Stimulated activated naive CD4-positive, alpha-beta T cell (primary cell): ENCODE measurements around the gene SEMA3B.

Experiments used
- DNase-seq, 6 experiments: peaks; one replicate each; lab custom pipeline; 2025; lab: John Stamatoyannopoulos, UW

Gene SEMA3B

DNA sequence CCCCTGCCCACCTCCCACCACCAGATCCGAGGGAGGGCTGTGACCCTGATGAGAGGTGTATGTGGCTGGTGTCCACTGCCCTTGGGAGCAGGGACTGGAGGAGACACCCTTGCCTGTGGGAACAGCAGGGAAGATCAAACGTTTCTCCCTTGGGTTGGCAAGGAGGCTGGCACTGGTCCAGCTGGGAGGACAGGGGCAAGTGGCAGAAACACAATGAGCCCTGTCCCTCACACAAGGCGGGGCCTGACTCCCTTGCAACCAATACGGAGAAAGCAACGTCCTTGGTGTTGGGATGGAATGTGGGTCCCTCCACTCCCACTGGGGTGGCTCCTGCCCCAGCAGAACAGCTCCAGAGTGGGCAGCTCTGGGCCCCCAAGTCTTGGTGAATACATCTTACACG, 48.4 kb downstream of the SEMA3B start:
- DNase-seq, result no peak

DNA sequence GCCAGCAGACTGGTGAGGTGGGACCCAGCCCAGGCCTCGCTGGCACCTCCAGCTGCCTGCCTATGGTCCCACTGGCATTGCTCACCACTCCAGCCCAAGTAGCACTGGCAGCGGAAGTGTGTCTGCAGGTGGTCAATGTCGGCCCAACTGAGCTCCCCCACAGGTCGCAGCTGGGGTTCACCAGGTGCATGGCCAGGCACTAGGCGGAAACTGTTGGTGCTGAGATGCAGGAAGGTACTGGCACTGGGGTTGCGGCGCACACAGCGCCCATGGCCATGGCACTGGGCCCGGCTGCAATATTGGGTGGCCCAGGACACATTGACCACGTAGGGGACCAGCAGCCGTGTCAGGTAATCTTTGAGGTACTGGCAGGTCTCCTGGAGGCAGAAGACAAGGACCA, 49.2 kb downstream of the SEMA3B start:
- DNase-seq, result no peak

DNA sequence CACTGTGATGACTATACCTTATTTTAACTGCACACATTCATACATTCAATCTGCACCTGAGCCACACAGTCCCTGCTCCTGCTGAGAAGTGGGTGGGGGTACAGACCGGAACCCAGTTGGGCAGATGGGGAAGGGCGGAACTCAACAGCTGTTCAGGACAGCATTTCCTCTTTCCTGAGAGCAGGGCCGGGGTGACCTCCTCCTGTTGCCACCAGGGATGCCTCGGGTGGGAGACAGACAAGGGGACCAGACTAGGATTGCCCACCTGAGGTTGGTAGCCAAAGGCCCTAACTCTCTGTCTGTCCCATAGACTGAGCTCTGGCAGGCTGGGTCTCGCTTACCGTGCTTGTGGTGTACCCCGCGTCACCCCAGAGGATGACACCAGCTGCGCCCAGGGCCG, 49.7 kb downstream of the SEMA3B start:
- no peak for DNase-seq

DNA sequence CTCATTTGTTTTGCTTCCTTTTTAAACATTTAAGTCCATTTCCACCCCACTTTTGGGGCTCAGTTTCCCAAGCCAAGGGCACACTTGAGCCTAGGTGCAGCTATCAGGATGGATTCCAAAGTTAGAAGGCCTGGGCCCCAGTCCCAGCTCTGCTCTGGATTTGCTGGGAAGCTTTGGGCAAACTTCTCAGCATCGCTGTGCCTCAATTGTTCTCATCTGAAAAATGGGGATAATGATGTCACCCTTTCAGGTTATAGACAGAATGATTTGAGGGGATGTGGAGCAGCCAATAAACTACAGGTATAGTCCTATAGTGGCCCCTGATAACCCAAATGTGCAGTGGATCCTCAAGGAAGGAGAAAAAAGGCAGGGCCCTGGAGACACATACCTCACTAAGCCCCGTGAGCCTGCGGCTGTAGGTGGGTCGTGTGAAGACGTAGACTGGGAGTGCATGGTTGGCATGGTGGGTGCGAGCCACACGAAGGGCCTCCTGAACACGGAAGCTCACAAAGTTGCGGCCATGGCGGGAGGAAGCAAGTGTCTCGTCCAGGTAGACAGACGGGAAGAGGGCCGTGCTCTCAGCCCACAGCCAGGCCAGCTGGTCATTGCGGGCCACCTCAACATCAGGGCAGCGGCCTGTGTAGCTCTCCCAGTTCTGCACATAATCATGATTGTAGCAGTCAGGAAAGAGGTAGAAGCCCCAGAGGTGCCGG, 50.4 kb downstream of the SEMA3B start:
- no peak for DNase-seq

DNA sequence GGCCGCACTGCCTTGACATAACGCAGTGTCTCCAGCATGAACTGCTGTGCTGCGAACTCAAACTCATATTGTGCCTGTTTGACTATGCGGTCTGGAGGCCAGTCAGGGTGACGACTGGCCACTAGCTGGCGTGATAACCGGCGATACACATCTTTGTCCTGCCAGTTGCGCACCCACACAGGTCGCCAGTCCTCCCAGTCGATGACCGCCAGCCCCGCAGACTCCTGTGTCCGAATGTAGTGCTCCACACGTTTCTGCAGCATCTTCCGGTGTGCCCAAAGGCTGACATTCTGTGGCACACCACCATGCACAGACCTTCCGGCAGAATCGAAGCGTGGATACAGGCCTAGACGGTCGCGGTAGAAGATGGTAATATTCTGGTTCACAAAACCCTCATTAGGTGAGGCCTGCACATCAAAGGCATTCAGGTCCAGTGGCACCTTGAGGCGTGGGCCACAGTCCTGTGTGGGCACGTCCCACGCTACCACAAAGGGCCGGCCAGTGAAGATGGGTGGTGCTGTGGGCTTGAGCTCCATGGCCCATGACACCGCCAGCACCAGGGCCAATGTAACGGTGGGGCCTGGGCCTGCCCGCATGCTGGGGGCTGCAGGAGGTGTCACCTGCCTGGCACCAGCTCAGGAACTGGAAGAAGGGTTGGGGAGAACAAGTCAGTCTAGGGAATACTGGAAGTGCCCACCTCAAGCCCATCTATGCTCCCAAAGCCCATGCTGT, 51.1 kb downstream of the SEMA3B start:
- no peak for DNase-seq

DNA sequence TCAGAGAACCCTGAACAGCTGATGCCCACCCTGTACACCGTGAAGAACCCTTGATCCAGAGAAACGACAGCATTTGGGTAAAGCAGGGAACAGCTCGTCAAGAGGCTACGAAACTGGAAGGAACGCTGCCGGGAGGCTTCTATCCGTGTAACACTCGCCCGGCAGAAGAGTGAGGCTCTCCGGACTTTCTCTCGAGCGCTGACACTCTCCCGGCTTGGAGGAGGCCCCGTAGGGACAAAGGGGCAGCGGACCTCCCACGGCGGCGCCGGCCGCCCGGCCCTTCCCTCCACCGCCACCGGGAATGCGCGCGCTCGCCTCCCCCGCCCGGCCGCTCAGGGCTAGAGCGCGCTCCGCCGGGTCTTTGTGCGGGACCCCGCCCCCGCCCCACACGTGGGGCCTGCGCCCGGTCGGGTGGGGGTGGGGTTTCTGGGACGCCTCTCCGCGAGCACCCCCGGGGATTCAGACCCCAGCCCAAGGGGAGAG, 51.9 kb downstream of the SEMA3B start:
- DNase-seq, result peak in 5 of 6 experiments; percentile 33 to 85 (median 69)

DNA sequence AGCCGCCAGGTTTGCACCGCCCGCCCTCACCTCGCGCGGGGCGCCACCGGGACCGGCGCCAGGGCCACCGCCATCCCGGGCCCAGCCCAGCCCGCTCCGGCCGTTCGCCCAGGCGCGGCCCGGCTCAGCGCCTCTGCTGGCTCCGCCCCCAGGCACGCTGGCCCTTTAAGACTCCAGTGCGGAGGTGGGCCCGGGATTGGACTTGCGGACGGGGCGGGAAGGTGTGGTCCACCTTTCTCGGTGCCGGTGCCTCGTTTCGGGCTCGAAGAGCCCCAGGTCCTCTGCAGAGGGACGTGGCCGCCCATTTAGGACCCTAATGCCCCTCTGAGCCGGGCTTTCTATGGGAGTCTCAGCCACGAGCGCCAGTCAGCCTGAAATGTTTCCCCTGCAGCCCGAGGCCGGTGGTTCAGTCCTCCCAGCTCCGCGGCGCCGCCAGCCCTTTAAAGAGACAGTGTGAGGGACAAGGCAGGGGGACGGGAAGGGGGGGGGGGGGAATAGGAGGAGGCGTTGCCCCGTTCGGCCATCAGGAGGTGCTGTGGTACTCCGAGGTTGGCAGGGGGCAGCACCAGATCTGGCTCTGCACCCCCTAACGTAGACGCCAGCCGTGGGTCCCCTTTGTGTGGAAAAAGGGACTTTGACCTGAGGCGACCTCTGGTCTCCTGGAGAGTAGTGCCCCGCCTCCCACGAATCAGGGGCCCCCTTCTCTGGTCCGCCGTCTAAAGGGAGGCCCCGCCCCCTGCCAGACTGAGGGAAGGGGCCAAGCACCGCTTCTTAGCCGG, 52.6 kb downstream of the SEMA3B start:
- DNase-seq, result peak; percentile 72 to 91 (median 79)

DNA sequence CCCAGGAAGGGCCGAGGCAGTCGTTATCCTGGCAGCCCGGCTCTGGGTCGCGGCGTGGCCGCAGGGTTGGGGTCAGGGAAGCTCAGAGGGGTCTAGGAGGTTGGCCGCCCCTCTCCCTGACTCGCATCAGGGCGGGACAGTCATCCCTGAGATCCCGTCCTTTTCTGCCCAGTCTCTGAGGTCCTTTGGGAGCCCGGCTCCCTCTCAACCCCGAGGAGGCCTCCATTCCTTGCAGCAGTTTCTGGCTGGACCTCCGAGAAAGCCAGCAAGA, 53.1 kb downstream of the SEMA3B start:
- DNase-seq, result no peak

DNA sequence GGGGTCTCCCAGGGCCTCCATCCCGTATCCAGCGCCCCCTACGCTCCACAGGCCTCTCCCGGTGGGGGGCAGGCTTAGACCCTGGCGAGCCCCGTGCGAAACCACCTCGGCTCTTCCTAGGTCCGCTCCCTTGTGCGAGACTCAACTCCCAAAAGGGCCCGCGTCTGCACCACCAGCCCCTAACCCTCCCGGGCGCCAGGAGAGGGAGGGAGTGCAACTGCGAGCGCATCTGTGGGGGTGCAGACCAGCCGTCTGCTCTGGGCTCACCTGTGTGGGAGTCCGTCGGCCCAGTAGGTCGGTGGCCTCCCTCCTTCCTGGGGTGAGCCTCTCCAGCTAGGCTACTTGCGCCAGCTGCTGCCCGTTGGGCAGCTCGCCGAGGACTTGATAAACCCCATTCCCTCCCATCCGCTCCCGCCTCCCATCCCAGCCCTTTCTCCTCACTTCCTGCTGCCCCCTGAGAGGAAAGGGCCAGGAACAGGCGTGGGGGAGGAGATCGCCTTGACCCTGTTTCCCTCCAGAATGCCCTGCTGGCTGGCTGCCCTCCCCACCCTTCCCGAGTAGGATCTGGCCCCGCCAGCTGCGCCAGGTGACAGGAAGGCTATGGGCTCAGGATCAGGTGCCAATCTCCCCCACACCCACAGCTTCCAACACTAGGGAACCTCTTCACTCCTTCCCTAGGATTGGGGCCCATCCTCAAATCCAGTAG, 53.6 kb downstream of the SEMA3B start, which contains the start of gene HYAL2:
TSS of gene HYAL2 (minus strand) at position 360 of the 706 bp plus-strand sequence. CDS start 2,256 bp downstream, outside the sequence.
- no peak for DNase-seq

DNA sequence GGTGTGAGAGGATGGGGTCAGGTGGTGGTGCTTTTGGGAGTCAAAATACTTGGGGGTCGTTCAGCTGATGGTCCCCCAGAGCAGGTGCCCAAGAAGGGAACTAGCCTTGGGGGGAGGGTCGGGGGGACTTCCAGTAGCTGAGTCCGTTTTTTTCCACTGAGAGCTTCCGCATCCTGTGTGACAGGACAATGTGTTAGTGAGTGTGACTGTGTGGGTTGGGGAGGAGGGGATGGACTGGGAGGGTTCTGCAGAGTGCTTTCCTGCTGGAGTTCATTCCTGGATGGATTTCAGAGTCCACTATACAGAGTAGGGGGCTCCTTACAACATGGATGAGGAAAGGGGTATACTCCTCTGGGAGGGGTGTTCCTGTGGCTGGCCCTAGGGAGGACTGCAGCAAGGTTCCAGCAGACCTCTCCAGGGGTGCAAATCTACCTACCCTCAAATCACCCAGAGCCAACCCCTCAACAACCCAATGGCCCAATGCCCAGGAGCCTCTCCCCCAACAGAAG, 54.2 kb downstream of the SEMA3B start:
- no peak for DNase-seq

DNA sequence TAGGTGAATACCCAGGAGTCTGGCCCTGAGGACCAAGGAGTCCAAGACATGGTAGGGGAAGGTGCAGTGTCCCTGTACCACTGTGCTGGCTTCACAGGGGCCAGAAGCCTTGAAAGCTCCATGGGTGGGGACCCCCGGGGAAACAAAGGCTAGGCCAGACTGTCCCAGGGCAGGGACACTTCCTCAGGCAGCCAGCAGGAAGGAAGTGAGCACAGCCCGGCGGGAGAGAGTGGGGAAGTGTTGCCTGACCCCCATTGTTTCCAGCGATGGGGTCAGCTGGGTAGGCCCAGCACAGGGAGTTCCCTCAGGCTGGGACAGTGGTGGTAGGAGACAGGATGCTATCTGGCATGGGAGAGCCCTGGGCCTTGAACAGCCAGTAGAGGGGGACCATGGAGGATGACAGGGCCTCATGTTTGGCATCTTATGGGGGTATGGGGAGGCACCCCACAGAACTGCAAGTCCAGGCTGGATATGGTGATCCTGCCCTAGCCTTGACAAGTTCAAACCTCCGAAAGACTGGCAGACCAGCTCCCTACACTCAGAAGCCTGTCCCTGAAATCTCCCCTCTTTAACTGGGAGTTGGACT, 54.8 kb downstream of the SEMA3B start:
- DNase-seq, result no peak

DNA sequence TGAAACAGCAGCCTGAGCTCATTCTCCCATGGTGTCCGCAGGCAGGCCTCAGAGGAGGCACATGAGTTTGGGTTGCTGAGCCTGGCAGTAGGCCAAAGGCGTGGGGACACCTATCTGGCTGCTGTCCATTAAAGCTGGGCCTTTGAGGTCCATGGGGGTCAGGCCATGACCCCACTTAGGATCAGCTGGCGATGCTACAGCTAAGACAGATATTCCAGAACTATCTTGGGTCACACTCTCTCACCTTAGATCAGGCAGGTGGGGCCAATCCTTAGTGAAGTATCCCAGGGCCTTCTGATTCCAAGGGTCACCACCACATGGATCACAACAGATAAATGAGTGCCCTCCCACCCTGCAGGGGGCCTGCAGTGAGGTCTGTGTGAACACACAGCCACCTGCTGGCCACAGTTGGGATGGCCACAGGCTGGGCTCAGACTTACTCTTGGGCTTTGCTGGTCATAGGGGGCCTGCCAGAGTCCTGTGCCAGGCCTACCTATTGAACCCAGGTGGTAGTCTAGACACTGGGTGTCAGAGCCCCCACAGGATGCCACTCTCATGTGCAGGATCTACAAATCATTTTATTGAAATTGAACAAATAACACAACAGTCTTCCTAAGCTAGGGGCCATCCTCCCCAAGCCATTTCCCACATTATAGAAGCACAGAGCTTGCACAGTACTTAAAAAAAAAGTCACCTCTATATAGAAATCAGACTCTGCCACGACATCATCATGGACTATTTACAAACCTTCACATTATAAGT, 55.6 kb downstream of the SEMA3B start:
- DNase-seq, result peak; percentile 5 to 46 (median 34)

DNA sequence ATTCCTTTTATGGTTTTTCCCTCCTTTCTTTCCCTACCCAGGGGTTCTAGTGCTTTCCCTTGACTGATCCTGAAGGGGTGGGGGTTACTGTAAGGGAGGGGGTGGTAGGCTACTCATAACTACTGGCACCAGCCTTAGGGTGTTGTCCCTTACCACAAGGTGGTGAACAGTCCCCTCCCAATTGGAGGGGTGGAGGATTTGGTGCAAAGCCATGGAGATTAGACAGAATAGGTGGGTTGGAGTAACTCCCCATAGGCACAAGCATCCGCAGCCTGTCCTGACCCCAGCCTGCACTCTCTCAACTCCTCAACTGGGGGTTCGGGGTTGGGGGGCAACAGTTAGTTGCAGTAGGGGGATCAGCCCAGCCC, 56.1 kb downstream of the SEMA3B start:
- no peak for DNase-seq

DNA sequence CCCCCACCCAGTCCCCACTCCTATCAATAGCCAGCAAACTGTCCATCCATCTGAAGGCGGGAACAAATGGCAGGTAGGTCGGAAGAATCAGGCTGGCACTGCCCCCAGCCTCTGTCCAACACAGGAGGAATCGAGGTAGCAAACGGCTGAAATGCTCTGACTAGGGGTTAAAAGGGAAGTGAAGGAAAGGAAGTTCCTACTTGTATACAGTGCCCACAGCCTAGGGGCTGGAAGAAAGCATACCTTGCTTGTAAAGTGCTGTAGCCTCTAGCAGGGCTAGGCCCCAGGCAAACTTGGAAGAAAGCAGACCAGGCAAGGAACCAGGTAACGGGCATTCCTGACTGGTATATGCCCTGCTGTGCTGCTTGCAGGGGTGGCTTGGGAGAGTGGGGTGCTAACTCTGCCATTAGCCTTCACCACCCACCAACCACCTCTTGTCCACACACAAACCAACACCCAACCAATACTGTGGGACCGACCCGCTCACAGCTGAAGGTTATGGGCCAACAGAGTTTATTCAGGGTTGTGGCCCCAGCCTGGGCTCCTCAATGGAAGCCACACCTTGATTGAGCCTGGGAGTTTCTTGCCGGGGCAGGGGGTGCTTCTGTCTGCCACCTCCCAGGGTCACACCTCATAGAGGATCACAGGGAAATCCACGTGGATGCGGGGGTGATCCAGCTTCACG, 56.7 kb downstream of the SEMA3B start:
- no peak for DNase-seq

DNA sequence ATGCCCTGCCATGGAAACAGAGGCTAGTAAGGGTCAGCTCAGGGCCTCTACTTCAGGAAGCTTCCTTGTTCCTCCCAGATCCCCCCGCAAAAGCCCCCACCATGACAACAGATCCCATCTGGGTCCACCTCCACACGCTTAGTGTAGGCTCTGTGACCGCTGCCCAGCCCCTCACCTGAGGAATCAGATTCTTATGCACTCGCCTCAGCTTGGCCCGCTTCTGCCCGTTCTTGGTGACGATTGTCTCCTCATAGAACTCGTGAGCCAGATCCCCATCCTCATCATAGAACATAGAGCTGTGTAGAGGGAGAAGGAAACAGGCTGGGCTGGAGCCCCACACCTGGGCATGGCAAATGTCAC, 57.2 kb downstream of the SEMA3B start:
- DNase-seq, result no peak

DNA sequence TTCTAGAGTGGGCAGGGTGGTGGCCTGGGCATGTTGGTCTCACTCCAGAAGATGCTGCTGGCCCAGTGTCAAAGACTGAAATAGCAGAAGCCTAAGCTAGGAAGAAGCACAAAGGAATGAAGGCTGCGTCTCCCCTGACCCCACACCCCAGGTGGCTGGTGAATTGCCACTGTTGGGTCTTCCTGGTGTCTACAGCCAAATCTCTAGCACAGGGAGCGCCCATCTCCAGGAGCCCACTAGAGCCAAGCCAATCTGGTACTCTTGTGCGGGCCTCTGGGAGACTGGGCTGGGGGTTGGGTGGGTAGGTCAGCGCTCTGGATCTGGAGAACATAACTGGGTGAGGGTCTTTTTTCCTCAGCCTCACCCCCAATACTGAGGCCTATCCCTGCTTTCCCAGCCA, 58.2 kb downstream of the SEMA3B start:
- DNase-seq, result no peak
